ENCODE data around the gene ASPSCR1.

The ASPSCR1 gene

GRCh38 chr17:81999976-82000802 lies 22.8 kb downstream of the ASPSCR1 start:
- no peak for DNase-seq

- DNase-seq: no peak
Measured at GRCh38 chr17:82000803-82001570, 23.6 kb downstream of the ASPSCR1 start.

GRCh38 chr17:82001571-82002056 lies 24.2 kb downstream of the ASPSCR1 start:
- DNase-seq: no peak

GRCh38 chr17:82003411-82004381 lies 26.3 kb downstream of the ASPSCR1 start:
- DNase-seq: peak; percentile 99

GRCh38 chr17:82004517-82005455 lies 27.4 kb downstream of the ASPSCR1 start:
- DNase-seq: no peak

GRCh38 chr17:82005701-82006348 lies 28.4 kb downstream of the ASPSCR1 start:
- DNase-seq: no peak

GRCh38 chr17:82006468-82007227 lies 29.2 kb downstream of the ASPSCR1 start:
- DNase-seq: peak; percentile 81

- DNase-seq: no peak
Measured at GRCh38 chr17:82007228-82007494, 29.7 kb downstream of the ASPSCR1 start.

- DNase-seq: no peak
Measured at GRCh38 chr17:82007495-82008257, 30.2 kb downstream of the ASPSCR1 start.

GRCh38 chr17:82008258-82008940 lies 31.0 kb downstream of the ASPSCR1 start:
- DNase-seq: no peak

- no peak for DNase-seq
Measured at GRCh38 chr17:82008941-82009405, 31.5 kb downstream of the ASPSCR1 start.

- DNase-seq: no peak
Measured at GRCh38 chr17:82009413-82009812, 32.0 kb downstream of the ASPSCR1 start.

GRCh38 chr17:82010575-82011525 lies 33.4 kb downstream of the ASPSCR1 start:
- DNase-seq: no peak

GRCh38 chr17:82011617-82012187 lies 34.3 kb downstream of the ASPSCR1 start:
- DNase-seq: no peak

- DNase-seq: no peak
Measured at GRCh38 chr17:82012261-82012639, 34.8 kb downstream of the ASPSCR1 start.

GRCh38 chr17:82012640-82013295 lies 35.3 kb downstream of the ASPSCR1 start:
- no peak for DNase-seq

- no peak for DNase-seq
Measured at GRCh38 chr17:82013341-82013740, 35.9 kb downstream of the ASPSCR1 start.
